Osteocyte (in vitro differentiated cells): ENCODE measurements around the gene RASGEF1B. TPM values are rescaled to one million over a fixed set of nuclear protein-coding genes. Genes with fewer than 3 reads are reported as not detected.

Experiments
- DNase-seq: peaks from one replicate; pipeline ENCODE4 v3.0.0; 2021; ENCODE audit warnings: mixed read lengths; ENCODE audit not compliant: unreplicated experiment; ENCODE audit errors: extremely low spot score
- H3K27ac Mint-ChIP-seq: one replicate; pipeline ENCODE4 v1.8.0; 2021; ENCODE audit warnings: mild to moderate bottlenecking, mixed read lengths; ENCODE audit not compliant: unreplicated experiment
- H3K27me3 Mint-ChIP-seq: one replicate; pipeline ENCODE4 v1.8.0; 2021; ENCODE audit warnings: mixed read lengths; ENCODE audit not compliant: unreplicated experiment
- H3K36me3 Mint-ChIP-seq: one replicate; pipeline ENCODE4 v1.8.0; 2021; ENCODE audit warnings: mixed read lengths; ENCODE audit not compliant: unreplicated experiment
- H3K4me1 Mint-ChIP-seq: one replicate; pipeline ENCODE4 v1.8.0; 2021; ENCODE audit warnings: mixed read lengths; ENCODE audit not compliant: unreplicated experiment
- H3K4me3 Mint-ChIP-seq: one replicate; pipeline ENCODE4 v1.8.0; 2021; ENCODE audit warnings: mild to moderate bottlenecking, moderate library complexity, mixed read lengths; ENCODE audit not compliant: unreplicated experiment
- H3K9me3 Mint-ChIP-seq: one replicate; pipeline ENCODE4 v1.8.0; 2021; ENCODE audit warnings: mixed read lengths; ENCODE audit not compliant: unreplicated experiment
- total RNA-seq: library from RNA; stranded (reverse); gene quantifications from 2 replicates; pipeline ENCODE4 v1.2.1, GENCODE V29; 2021
- TF ChIP-seq, protein P1 (sequence below): fragments of 200-600 bp; sonication (generic); IDR thresholded peaks from 2 replicates; pipeline ENCODE4 v1.5.0; 2021; ENCODE audit warnings: antibody characterized with exemption, mild to moderate bottlenecking, moderate library complexity

The RASGEF1B gene
- total RNA-seq, 1 donor from 2014 or later, result 0.64 TPM

DNA sequence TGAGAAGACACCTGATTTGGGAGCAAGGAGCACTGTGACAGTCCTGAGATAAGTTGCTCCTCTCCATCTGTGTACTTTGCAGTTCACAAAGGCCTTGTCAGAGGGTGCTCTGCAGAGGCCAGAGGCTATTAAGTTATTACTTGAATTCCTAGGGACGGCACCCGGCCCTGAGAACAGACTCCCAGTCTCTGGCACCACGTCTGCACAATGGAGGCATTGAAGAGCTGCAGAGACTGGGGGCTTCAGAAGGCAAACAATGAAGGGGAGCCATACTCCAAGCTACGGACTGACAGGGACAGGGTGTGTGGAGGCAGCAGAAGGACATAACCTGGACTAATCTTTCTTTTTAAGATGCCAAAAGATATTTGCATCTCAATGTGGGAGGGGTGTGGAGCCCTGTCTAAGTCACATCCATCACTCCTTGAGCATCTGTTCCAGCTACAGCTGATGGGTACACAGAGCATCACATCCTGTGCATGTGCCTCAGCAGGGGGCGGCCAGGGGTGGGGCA lies 11.5 kb downstream of the RASGEF1B start:
- no peaks in the 10 kb centered on the region for H3K36me3 Mint-ChIP-seq
- no peak overlapping the region for H3K4me3 Mint-ChIP-seq
- TF ChIP-seq, protein P1, sequence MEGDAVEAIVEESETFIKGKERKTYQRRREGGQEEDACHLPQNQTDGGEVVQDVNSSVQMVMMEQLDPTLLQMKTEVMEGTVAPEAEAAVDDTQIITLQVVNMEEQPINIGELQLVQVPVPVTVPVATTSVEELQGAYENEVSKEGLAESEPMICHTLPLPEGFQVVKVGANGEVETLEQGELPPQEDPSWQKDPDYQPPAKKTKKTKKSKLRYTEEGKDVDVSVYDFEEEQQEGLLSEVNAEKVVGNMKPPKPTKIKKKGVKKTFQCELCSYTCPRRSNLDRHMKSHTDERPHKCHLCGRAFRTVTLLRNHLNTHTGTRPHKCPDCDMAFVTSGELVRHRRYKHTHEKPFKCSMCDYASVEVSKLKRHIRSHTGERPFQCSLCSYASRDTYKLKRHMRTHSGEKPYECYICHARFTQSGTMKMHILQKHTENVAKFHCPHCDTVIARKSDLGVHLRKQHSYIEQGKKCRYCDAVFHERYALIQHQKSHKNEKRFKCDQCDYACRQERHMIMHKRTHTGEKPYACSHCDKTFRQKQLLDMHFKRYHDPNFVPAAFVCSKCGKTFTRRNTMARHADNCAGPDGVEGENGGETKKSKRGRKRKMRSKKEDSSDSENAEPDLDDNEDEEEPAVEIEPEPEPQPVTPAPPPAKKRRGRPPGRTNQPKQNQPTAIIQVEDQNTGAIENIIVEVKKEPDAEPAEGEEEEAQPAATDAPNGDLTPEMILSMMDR, result no peak
- peaks cover 17% of the 10 kb centered on the region for H3K27me3 Mint-ChIP-seq
- H3K9me3 Mint-ChIP-seq, result no peaks in the 10 kb centered on the region
- no peak for DNase-seq
- no peak overlapping the region for H3K27ac Mint-ChIP-seq
- H3K4me1 Mint-ChIP-seq, result no peaks in the 10 kb centered on the region

- no peak overlapping the region for H3K27ac Mint-ChIP-seq
- H3K27me3 Mint-ChIP-seq, result peaks cover 11% of the 10 kb centered on the region
- no peak overlapping the region for H3K4me3 Mint-ChIP-seq
- H3K4me1 Mint-ChIP-seq, result no peaks in the 10 kb centered on the region
- DNase-seq, result no peak
- H3K9me3 Mint-ChIP-seq, result no peaks in the 10 kb centered on the region
- TF ChIP-seq, protein P1, result no peak
- H3K36me3 Mint-ChIP-seq, result no peaks in the 10 kb centered on the region
These were observed 12.5 kb downstream of the RASGEF1B start for GRCh38 chr4:81459228-81459627.

GRCh38 chr4:81457921-81458520 lies 13.7 kb downstream of the RASGEF1B start:
- H3K27ac Mint-ChIP-seq, result no peak overlapping the region
- TF ChIP-seq, protein P1, result no peak
- no peaks in the 10 kb centered on the region for H3K4me1 Mint-ChIP-seq
- no peaks in the 10 kb centered on the region for H3K36me3 Mint-ChIP-seq
- DNase-seq, result no peak
- H3K27me3 Mint-ChIP-seq, result peaks cover 8% of the 10 kb centered on the region
- no peaks in the 10 kb centered on the region for H3K9me3 Mint-ChIP-seq
- no peak overlapping the region for H3K4me3 Mint-ChIP-seq

DNA sequence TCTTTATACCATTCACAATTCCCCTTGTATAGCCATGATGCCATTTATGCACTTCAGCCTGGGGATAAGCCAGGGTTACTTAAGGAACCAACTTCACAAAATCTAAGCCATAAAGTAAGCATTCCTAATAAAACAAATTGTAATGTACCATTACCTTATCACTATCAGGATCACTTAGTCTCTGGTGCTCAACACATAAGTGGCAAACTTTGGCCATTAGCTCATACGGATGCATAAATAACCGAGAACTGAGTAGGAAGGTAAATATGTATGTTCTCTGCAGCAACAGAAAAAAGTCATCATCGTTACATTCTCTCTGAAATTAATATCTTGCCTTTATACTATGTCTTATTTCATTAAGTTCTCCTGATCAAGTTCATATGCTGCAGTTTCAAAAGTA lies 14.4 kb downstream of the RASGEF1B start:
- Mint-ChIP-seq H3K27ac (no peak overlapping the region), H3K9me3 (no peaks in the 10 kb centered on the region), H3K27me3 (peaks cover 8% of the 10 kb centered on the region), H3K4me3 (no peak overlapping the region), H3K4me1 (no peaks in the 10 kb centered on the region), H3K36me3 (no peaks in the 10 kb centered on the region)
- TF ChIP-seq, protein P1, result no peak
- DNase-seq, result no peak

- Mint-ChIP-seq H3K27ac (no peak overlapping the region), H3K36me3 (no peaks in the 10 kb centered on the region), H3K27me3 (peaks cover 3% of the 10 kb centered on the region), H3K4me1 (no peaks in the 10 kb centered on the region), H3K4me3 (no peak overlapping the region), H3K9me3 (no peaks in the 10 kb centered on the region)
- DNase-seq, result no peak
- TF ChIP-seq, protein P1, result no peak
These were observed 15.8 kb downstream of the RASGEF1B start for GRCh38 chr4:81455897-81456296.
